GM19324 (cell line): ENCODE results near the gene ZNF613.

ENCODE experiments used
- ATAC-seq: cut with Tn5 transposase; IDR thresholded peaks from one replicate; pipeline ENCODE4 v1.9.1; 2021; ENCODE audit warnings: mild to moderate bottlenecking, moderate library complexity; ENCODE audit not compliant: unreplicated experiment, low FRiP score

Gene ZNF613

GRCh38 chr19:51994048-51994644 lies 66.9 kb downstream of the ZNF613 start:
- ATAC-seq = no peak
